Adrenal gland (tissue), 12 donors: ENCODE data around the gene KCNK7. TPM values are rescaled to one million over a fixed set of nuclear protein-coding genes. Genes with fewer than 3 reads are reported as not detected.
A peak's percentile ranks its signal among the peaks of the same experiment; 100 is the strongest.

Experiments used
- DNase-seq, 7 donors: peaks; one replicate each; pipeline ENCODE4 v3.0.0-alpha.2; 2019 to 2020
- H3K27ac ChIP-seq, 5 donors: fragments of 200-600 bp; sonication (generic) in 4 of 5; 1 replicate in 3 of 5; 2 replicates in 2 of 5; pipeline versions ENCODE4 v1.5.1 to v1.8.0; 2016 to 2020; ENCODE audit warnings: mild to moderate bottlenecking in 1 of 5
- H3K27me3 ChIP-seq: fragments of 200-600 bp; 2 replicates; pipeline ENCODE4 v1.8.0; 2021
- H3K36me3 ChIP-seq, 2 donors: fragments of 200-600 bp; replicated peaks in 1 of 2; 1 replicate in 1 of 2; 2 replicates in 1 of 2; pipeline versions ENCODE4 v1.5.1 to v1.8.0; 2018 to 2022
- H3K4me1 ChIP-seq, 2 donors: fragments of 200-600 bp; replicated peaks in 1 of 2; 1 replicate in 1 of 2; 2 replicates in 1 of 2; pipeline versions ENCODE4 v1.5.1 to v1.8.0; 2018 to 2021
- H3K4me3 ChIP-seq, 4 donors: fragments of 200-600 bp; sonication (generic) in 3 of 4; one replicate each; pipeline ENCODE4 v1.5.1; 2016 to 2018
- H3K9me3 ChIP-seq, 3 donors: fragments of 200-600 bp; sonication (generic) in 1 of 3; replicated peaks in 1 of 3; 1 replicate in 2 of 3; 2 replicates in 1 of 3; pipeline versions ENCODE4 v1.5.1 to v1.8.0; 2016 to 2021
- POLR2A ChIP-seq, 2 donors: fragments of 450-650 bp; IDR thresholded peaks; one replicate each; pipeline ENCODE4 v1.6.1; 2017; ENCODE audit warnings: antibody characterized with exemption in 2 of 2, mild to moderate bottlenecking in 2 of 2, moderate library complexity in 1 of 2
- WGBS, 4 donors: extraction: QIAGEN DNeasy Blood & Tissue Kit in 2 of 4; methylation state at CpG; one replicate each; pipeline versions ENCODE4 v1.1.5 to v1.1.7; 2013 to 2017; 5-methylcytosine and 5-hydroxymethylcytosine counted together
- intact Hi-C, 2 donors: fragments of 100-400 bp; cut with DNase I; formaldehyde crosslinking; loops; one replicate each; pipeline versions ENCODE4 v1.14.1 to v1.15.0; 2022 to 2023
- polyA plus RNA-seq, 3 donors: library from polyadenylated mRNA; stranded (reverse); fragments of 200-250 nt in 2 of 3; fragments of 350-450 nt in 1 of 3; fragmentation: Illumina TruSeq in 1 of 3; extraction: RNeasy Lipid Tissue Mini Kit (QIAGEN cat#74804) in 1 of 3; gene quantifications; one replicate each; pipeline ENCODE4 v1.2.3, GENCODE V29; 2013 to 2014
- total RNA-seq, 9 donors: library from RNA; depleted of rRNA in 4 of 9; stranded (reverse); fragments of >200 nt in 4 of 9; fragments of 120-200 nt in 1 of 9; fragmentation: NEBNext Ultra II Directional in 1 of 9; extraction: Animal tissue kit (Norgen Biotek cat#: 25700) in 1 of 9; gene quantifications; one replicate each; pipeline versions ENCODE4 v1.1.0 to v1.2.4, GENCODE V29; 2013 to 2023
- TF ChIP-seq, protein P1 (sequence below), 6 experiments: fragments of 450-650 bp in 4 of 6; fragments of 200-600 bp in 2 of 6; sonication (generic) in 1 of 6; IDR thresholded peaks; 1 replicate in 5 of 6; 2 replicates in 1 of 6; pipeline versions ENCODE4 v1.5.1 to v1.8.0; 2016 to 2021; ENCODE audit warnings: antibody characterized with exemption in 6 of 6, mild to moderate bottlenecking in 2 of 6, moderate library complexity in 1 of 6
- donor health status: healthy with polysubstance abuse.
- donor health status: Bipolar disorder and iron deficiency.
- donor health status: DM: yes; HTN: yes; CAD: no.
- donor health status: DM: no; HTN: no; CAD: no.
- donor health status: DM: no; HTN: no; CAD: no.
- donor health status: DM: yes; HTN: yes; CAD: no.

Gene KCNK7
- total and polyA plus RNA-seq, 12 donors, result 0.06 to 12.5 (median 0.57) TPM; not detected in 5

DNA sequence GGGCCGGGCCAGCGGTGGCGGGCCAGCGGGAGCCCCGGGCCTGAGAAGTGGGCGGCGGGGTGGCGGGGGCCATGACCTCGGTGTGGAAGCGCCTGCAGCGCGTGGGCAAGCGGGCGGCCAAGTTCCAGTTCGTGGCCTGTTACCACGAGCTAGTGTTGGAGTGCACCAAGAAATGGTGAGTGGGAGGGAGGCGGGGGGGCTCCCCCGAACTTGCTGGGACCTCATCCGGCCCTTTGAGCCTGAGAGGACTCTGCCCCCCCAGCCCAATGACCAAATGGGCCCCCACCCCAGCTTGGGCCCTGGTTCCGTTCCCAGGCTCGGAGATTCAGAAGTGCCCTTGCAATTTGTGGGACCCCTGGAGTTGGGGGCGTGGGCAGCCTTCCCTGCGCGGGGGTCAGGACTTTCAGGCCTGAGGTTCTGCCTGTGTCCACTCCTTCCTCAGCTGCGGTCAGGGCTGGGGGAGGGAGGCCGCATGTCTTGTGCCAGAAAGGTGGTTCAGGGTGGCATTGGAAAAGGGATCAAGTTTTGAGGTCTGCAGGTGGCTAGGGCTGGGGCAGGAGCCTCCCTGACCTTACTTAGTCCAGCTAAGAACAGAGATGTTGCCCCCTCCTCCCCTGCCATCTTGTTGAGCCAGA lies 19.3 kb downstream of the KCNK7 start:
- Histone ChIP-seq H3K27me3 (no peaks in the 10 kb centered on the region), H3K4me3 (peak overlapping the region; percentile 16 to 63 (median 24)), H3K4me1 (peaks cover 32 to 51% of the 10 kb centered on the region in 2 donors), H3K27ac (peak overlapping the region; percentile 11 to 96 (median 79)), H3K36me3 (peaks cover 0 to 23% of the 10 kb centered on the region in 2 donors), H3K9me3 (no peaks in the 10 kb centered on the region)
- WGBS, 4 donors, result 13 to 26% (median 14%) methylated on average over 10 to 26 of the region's 26 CpGs
- TF ChIP-seq POLR2A (IDR thresholded peaks at IDR 0.05), result no peak
- TF ChIP-seq, protein P1, sequence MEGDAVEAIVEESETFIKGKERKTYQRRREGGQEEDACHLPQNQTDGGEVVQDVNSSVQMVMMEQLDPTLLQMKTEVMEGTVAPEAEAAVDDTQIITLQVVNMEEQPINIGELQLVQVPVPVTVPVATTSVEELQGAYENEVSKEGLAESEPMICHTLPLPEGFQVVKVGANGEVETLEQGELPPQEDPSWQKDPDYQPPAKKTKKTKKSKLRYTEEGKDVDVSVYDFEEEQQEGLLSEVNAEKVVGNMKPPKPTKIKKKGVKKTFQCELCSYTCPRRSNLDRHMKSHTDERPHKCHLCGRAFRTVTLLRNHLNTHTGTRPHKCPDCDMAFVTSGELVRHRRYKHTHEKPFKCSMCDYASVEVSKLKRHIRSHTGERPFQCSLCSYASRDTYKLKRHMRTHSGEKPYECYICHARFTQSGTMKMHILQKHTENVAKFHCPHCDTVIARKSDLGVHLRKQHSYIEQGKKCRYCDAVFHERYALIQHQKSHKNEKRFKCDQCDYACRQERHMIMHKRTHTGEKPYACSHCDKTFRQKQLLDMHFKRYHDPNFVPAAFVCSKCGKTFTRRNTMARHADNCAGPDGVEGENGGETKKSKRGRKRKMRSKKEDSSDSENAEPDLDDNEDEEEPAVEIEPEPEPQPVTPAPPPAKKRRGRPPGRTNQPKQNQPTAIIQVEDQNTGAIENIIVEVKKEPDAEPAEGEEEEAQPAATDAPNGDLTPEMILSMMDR (IDR thresholded peaks at IDR 0.05), result no peak
- intact Hi-C loops, result no loop called here
- DNase-seq, result peak in 3 of 7 donors; percentile 44 to 72 (median 48)

DNA sequence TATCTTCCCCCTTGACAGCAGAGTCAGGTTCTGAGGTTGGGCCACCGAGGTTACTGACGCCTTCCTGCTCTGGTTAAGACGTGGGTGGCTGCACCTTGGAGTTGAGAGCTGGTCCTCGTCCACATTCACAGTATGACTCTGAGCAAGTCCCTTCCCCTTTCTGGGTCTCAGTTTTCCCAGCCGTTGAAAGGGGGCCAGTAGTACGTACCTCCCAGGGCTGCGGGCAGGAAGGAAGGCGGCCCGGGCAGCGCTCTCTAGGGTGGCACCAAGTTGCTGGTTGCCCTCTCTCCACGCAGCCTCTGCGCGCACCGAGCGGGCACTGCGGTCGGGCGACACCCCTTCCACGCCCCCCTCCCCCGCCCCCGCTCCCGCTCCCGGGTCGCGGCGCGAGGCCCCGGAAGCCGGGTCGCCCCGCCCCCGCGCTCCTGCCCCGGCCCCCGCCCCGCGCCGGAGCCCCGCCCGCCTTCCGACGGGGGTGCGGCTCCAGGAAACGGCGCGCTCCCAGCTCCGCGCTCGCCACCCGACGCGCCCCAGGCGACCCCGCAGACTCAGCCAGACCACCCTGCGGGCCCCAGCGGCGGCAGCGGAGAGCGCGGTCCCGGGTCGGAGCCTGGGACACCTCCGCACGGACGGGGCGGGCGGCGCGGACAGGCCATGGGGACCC lies 19.9 kb downstream of the KCNK7 start, which contains the start of gene EHBP1L1:
Gene EHBP1L1, plus strand, starts transcription at position 486 of the 664 bp plus-strand sequence. CDS start 250 bp downstream, outside the sequence.
- peak; percentile 60 to 76 (median 66) for DNase-seq
- Histone ChIP-seq H3K36me3 (peaks cover 0 to 16% of the 10 kb centered on the region in 2 donors), H3K27ac (peak within 1 kb of the TSS; percentile 11 to 96 (median 79)), H3K4me1 (peaks cover 39 to 57% of the 10 kb centered on the region in 2 donors), H3K4me3 (peak within 1 kb of the TSS; percentile 16 to 63 (median 26)), H3K9me3 (no peaks in the 10 kb centered on the region), H3K27me3 (no peaks in the 10 kb centered on the region)
- intact Hi-C loops, result no loop called here
- no peak for TF ChIP-seq POLR2A (IDR thresholded peaks at IDR 0.05)
- TF ChIP-seq, protein P1 (IDR thresholded peaks at IDR 0.05), result no peak
- 0 to 2% (median 1%) methylated on average over 4 to 69 of the region's 69 CpGs for WGBS, 4 donors

DNA sequence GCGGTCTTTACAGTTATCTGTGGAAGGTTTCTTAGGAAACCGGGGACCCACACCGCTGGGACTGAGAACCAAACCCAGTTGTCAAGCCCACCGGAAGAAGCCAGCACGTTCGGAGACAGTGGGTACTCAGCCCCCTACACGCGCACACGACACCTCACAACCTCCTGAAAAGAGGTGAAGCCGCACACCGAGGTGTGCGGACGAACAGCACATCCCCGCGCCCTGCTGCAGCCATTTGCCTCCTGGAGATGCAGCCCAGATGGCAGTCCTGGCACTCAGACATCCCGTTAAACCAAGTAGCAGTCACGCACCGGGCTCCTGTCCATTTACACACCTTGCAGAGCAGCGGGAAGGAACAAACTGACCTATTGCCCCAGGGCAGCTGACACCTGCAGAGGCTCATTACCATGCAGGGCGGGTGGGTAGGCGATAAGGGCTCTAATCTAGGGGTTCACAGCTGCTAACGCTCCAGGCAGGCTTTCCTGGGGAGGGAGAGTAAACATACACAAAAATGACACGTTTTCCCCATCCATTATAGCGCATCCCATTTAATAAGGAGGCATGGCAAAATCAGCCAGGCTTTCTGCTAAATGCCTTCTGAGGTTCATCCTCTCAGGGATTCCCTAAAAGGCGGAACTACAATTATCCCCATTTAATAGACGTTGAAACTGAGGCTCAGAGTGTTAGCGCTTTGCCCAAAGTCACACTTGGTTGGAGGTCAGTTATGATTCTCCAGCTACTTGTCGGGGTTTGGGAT lies 20.6 kb downstream of the KCNK7 start:
- TF ChIP-seq POLR2A (IDR thresholded peaks at IDR 0.05), result no peak
- TF ChIP-seq, protein P1 (IDR thresholded peaks at IDR 0.05), result no peak
- peak overlapping the region in 4 of 5 donors; percentile 67 to 96 (median 82) for H3K27ac ChIP-seq
- H3K27me3 ChIP-seq, result no peaks in the 10 kb centered on the region
- peaks cover 0 to 9% of the 10 kb centered on the region in 2 donors for H3K36me3 ChIP-seq
- peak overlapping the region in 2 of 4 donors; percentile 24 to 63 for H3K4me3 ChIP-seq
- peaks cover 41 to 57% of the 10 kb centered on the region in 2 donors for H3K4me1 ChIP-seq
- WGBS, 4 donors, result 15 to 60% (median 26%) methylated on average over 4 to 28 of the region's 28 CpGs
- peak in 4 of 7 donors; percentile 45 to 80 (median 58) for DNase-seq
- H3K9me3 ChIP-seq, result no peaks in the 10 kb centered on the region
- intact Hi-C loops, result loop anchor here in 1 of 2 donors (5.0 kb wide), 1 partner anchor 37 kb away; the partner anchor contains the start of gene MAP3K11
